GM19099 (cell line): ENCODE results near the gene PTPRF.

Experiments used
- POLR2A ChIP-seq: IDR thresholded peaks from 3 replicates; pipeline ENCODE4 v1.6.1; 2011; ENCODE audit warnings: low read depth; ENCODE audit not compliant: insufficient read length; ENCODE audit errors: extremely low read depth

Gene PTPRF

DNA sequence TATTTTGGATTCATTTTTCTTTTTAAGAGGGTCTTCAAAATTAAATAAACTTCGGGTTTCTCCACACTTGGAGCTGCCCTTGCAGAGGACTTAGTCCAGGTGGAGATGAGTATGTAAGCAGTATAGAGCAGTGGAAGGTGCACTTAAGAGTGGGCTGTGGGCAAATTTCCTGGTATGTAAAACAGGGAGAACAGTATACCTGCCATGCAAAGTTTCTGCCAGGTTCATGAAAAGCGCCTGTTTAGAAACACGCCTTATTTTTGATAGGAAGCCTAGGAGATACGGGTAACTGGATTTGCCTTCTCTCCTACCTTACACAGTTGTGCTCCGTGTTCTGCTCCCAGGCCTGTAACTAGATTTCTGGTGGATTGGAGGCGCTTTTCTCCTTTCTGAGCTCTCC, 120.5 kb downstream of the PTPRF start:
- TF ChIP-seq POLR2A = no peak

DNA sequence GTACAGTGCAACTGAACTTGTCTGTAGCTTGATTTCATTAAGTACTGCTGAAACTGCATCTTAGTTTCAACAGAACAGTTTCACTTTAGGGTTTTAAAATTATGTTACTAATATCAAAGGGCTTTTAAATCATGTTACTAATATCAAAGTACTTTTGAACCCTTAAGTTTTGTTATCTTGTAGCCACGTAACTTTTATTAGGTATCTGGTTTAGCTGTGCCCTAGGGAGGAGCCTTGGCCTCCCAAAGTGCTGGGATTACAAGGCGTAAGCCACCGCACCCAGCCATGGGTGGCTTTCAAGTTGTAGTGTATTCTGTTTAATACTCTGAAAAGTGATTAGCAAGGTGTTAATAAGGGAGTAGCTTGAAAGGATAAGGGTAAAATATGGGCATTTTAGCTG, 121.2 kb downstream of the PTPRF start:
- no peak for TF ChIP-seq POLR2A

DNA sequence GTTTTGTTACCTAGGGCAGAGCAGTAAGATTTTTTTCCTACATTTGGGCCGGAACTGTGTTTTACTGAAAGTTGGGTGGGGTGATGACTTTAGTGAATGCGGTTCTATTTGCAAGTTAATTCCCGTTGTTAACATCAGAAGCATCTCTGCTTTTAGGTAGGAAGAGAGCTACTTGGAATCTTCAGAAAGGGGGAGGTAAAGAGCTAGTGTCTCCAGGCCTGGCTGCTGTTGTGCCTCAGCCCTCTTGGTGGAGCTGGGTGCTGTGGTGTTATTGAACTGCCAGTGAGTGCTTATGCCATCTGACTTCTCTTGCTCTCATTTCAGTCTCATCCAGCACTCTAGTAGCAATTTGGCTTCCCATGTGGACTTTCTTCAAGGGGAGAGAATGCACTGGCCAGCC, 122.7 kb downstream of the PTPRF start:
- TF ChIP-seq POLR2A = no peak

DNA sequence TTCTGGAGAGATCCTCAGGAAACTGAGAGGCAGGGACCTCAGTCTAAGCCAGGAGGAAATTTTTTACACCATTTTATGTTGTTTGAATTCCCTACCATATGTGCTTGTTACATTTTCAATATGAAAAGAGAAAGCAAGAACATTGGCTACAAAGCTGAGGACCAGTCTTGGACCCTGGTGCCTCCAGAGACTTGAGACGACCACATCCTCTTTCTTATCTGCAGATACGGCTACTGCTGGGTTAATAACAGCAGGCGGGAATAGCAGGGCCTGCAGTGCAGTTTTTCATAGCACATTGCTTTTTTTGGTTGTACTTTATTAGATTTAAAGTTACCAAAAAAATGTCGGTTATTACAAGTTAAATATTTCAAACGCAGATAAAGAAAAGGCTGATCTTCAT, 123.2 kb downstream of the PTPRF start:
- no peak for TF ChIP-seq POLR2A

DNA sequence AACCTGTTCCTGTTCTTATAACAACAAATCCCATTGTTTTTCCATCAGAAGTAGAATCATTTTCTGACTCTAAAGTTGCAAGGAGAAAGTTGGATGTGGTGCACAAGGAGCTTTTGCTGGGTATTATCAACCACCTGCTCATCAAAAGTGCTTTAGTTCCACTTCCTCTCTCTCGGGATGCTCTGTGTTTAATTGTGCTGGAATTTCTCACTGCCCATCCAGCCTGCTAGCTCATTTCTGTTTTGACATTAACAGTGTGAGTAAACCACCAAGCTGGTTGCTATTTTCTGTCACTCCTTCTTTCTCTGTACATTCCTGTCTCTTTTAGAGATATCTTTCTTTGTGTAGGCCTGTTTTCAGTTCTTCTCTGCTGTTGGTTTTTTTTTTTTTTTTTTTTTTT, 125.3 kb downstream of the PTPRF start:
- no peak for TF ChIP-seq POLR2A

DNA sequence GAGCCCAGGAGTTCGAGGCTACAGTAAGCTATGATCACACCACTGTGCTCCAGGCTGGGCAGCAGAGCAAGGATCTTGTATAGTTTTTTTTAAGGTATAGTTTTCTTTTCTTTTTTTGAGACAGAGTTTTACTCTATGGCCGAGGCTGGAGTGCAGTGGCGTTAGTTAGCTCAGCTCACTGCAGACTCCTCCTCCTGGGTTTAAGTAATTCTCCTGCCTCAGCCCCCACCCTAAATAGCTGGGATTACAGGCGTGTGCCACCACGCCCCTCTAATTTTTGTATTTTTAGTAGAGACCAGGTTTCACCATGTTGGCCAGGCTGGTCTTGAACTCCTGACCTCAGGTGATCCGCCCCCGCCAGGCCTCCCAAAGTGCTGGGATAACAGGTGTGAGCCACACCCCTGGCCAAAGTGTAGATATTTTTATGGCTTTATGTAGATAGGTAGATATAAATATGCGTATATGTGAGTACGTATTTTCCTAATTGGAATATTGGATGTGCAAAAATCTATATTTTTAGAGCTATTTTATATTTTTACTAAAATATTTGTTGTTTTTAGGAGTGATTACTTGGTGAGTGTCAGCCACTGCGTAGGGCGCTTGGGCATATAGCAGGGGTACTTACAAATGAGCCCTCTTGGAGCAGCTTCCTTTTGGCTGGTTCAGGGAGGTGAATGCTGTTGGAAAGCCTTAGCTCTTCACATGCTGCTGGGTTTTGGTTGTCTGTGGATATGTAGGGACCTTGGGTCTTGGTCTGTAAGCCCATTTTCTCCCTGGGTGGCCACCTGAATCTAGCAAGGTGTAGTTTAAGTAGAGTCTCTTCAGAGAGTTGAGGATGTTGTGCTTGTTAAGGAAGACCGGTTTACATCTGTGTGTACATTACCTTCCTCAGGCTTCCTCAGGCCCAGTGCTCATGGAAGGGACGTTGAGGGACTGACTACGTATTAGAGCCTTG, 128.8 kb downstream of the PTPRF start:
- TF ChIP-seq POLR2A = no peak

DNA sequence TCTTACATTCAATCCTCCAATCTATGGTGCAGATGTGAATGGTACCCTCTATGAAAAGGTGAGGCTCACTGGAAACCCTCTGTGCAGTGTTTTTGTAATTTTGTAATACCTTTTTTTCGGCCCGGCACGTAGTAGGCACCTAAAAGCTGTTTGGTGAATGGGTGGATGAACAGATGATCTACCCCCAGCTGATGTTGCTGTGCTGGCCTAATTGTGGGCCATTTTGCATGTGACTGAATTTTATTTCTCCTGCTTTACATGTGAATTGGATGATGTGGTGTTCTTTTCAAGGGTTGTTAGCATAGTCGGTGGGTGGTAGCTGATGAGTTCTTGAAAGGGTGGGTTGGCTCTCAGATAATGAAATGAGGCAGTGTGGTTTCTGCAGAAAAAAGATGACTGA, 129.7 kb downstream of the PTPRF start:
- TF ChIP-seq POLR2A = no peak

DNA sequence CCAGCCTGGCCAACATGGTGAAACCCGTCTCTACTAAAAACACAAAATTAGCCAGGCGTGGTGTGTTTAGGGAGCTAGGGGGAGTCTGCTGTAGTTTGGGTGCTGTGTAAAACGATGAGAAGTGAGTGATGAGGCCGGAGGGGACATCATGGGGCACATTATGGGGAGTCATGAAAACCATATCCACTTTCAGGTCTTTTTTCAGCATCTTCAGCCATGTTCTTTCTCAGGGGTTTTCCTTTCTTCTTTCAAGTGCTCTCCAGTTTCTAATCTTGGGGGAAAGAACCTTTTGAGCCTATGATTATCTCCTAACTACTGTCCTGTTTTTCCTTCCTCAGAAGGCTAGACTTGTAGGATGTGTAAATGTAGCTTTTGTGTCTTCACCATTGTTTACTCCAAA, 133.7 kb downstream of the PTPRF start:
- no peak for TF ChIP-seq POLR2A

DNA sequence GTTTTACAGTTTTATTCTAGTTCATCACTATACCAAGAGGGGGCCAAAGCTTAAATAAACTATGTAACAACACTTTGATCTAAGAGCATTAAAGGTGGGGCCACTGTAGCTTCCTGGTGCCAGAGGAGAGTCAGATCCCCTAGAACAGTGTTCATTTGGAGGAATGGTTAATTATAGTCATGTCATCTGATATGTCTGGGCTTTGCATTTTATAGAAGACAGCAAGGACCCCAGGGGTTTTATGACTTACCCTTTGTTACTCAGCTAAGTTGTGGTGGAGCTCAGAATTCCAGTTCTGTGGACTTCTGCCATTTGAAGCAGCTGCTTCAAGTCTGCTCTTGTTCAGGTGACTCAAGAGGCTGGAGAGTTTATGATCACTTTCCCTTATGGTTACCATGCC, 135.9 kb downstream of the PTPRF start:
- no peak for TF ChIP-seq POLR2A

DNA sequence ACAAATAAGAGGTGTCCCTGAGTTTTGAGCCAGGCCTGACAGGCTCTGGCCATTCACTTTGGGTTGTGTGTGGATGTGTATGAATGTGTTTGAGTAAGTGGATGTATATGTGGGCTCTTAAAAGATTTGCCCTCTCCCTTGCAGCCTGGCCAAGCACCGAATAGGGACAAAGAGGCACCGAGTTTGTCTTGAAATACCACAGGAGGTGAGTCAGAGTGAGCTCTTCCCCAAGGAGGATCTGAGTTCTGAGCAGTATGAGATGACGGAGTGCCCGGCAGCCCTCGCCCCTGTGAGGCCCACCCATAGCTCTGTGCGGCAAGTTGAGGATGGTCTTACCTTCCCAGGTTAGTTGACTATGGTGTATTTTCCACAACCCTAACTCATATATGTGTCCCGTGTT, 138.3 kb downstream of the PTPRF start:
- no peak for TF ChIP-seq POLR2A

DNA sequence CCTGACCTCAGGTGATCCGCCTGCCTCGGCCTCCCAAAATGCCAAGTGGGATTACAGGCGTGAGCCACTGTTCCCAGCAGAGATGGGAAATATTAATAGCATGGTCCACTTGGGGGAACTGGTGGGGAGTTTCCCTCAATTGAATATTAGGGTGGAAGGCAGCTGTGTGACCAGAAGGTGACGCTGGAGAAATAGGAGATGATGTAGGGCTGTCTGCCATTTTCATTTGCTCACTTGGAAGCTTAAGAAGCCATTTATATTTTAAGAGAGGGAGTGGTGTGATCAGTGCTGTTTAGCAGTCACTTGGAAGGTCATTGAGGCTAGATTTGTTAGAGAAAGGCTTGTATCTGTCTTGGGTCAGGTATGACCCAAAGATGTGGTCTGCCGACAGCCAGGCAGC, 139.2 kb downstream of the PTPRF start:
- TF ChIP-seq POLR2A = no peak

DNA sequence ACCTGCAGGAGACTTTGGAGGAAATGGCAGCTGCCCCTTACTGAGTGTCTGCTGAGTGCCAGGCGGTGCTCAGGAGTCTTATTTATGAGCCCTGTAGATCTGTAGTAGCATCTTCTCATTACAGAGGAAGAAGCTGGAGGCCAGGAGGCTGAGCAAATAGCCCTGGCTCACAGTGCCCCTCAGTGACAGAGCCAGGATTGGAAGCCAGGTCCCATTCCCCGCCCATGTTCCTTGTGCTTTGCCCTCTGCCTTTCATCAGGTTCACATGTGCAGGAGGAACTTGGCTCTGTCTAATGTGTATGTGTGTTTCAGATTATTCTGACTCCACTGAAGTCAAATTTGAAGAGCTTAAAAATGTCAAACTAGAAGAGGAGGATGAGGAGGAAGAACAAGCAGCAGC, 140.5 kb downstream of the PTPRF start:
- no peak for TF ChIP-seq POLR2A

DNA sequence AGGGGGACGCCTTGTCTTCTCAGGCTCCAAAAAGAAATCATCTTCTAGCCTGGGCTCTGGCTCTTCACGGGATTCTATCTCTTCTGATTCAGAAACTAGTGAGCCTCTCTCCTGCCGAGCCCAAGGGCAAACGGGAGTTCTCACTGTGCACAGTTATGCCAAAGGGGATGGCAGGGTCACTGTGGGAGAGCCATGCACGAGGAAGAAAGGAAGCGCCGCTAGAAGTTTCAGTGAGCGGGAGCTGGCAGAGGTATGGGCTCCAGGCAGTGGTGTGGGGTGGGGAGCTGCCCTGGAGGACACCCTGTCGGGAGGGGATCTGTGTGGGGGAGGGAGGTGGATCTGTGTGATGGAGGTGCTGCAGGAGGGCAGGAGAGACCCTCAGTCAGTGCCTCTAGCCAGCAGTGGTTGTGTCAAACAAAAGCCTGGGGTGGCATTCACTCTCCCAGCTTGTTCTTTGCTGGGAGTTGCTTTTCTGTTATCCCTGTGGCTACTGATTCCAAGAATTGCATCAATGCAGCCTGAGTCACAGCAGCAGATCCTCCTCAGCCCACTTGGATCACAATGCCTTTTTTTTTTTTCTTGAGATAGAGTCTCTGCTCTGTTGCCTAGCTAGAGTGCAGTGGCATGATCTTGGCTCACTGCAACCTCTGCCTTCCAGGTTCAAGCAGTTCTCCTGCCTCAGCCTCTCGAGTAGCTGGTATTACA, 141.1 kb downstream of the PTPRF start:
- no peak for TF ChIP-seq POLR2A

DNA sequence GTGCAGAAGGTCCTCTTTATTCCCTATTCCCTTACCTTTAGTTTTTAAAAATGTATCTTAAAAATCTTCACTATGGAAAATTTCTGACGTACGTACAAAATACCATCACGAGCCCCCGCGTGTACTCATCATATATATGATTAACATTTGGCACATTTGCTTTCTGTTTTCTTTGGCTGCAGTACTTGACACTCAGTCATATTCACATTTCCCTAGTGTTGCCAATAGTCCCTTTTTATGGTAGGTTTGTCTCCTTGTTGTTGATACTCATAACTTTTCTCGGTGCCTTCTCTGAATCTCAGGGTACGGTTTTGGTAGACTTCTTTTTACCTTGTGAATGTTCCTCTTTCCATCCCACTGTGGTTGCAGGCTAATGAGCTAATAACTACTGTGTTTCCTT, 142.6 kb downstream of the PTPRF start:
- TF ChIP-seq POLR2A = no peak
